ENCODE results near the gene LZTR1. TPM values are rescaled to one million over a fixed set of nuclear protein-coding genes. Genes with fewer than 3 reads are reported as not detected.
A peak's percentile ranks its signal among the peaks of the same experiment; 100 is the strongest.
"Not testable (repeated sequence)": the region's sequence is repeated elsewhere in the genome, so short reads cannot be mapped to it uniquely, and the experiment has no call there.

LZTR1 gene
- total and polyA plus RNA-seq, 2 donors from 2014 or later = 24.3 to 66.4 TPM

- peaks cover 0 to 6% (median 3%) of the 10 kb centered on the region in 3 donors for H3K36me3 ChIP-seq (ENCODE audit: control insufficient read depth in 2 of 3, insufficient read depth in 3 of 3, low read length in 3 of 3)
- no peak overlapping the region for H3K9ac ChIP-seq (ENCODE audit: low read length in 3 of 3)
- H3K4me1 ChIP-seq (ENCODE audit: control insufficient read depth in 2 of 3, insufficient read depth in 2 of 3, low read depth in 1 of 3, low read length in 3 of 3) = peaks cover 0 to 27% (median 4%) of the 10 kb centered on the region in 3 donors
- H3K27me3 ChIP-seq (ENCODE audit: control insufficient read depth, insufficient read depth, low read length) = no peaks in the 10 kb centered on the region
- no peak for FAIRE-seq
- TF ChIP-seq, protein P1, sequence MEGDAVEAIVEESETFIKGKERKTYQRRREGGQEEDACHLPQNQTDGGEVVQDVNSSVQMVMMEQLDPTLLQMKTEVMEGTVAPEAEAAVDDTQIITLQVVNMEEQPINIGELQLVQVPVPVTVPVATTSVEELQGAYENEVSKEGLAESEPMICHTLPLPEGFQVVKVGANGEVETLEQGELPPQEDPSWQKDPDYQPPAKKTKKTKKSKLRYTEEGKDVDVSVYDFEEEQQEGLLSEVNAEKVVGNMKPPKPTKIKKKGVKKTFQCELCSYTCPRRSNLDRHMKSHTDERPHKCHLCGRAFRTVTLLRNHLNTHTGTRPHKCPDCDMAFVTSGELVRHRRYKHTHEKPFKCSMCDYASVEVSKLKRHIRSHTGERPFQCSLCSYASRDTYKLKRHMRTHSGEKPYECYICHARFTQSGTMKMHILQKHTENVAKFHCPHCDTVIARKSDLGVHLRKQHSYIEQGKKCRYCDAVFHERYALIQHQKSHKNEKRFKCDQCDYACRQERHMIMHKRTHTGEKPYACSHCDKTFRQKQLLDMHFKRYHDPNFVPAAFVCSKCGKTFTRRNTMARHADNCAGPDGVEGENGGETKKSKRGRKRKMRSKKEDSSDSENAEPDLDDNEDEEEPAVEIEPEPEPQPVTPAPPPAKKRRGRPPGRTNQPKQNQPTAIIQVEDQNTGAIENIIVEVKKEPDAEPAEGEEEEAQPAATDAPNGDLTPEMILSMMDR (IDR thresholded peaks at IDR 0.05; ENCODE audit: borderline replicate concordance, extremely low read depth, insufficient read depth) = no peak
- no peak overlapping the region for H3K27ac ChIP-seq (ENCODE audit: low read depth in 2 of 2, low read length in 2 of 2)
- peak in 2 of 5 donors; percentile 13 to 33 for DNase-seq
- intact Hi-C loops (cut with DNase I) = no loop called here
- no peak overlapping the region for H3K4me3 ChIP-seq (ENCODE audit: low read length in 3 of 3)
- H3K9me3 ChIP-seq (ENCODE audit: control insufficient read depth in 2 of 3, insufficient read depth in 1 of 3, low read length in 3 of 3) = no peaks in the 10 kb centered on the region
Measured at GRCh38 chr22:21003782-21004181, 21.7 kb downstream of the LZTR1 start.

GRCh38 chr22:21009208-21009607 lies 27.1 kb downstream of the LZTR1 start:
- H3K27me3 ChIP-seq (ENCODE audit: control insufficient read depth, insufficient read depth, low read length); FAIRE-seq; H3K4me3 ChIP-seq (ENCODE audit: low read length in 3 of 3); H3K9ac ChIP-seq (ENCODE audit: low read length in 3 of 3); H3K9me3 ChIP-seq (ENCODE audit: control insufficient read depth in 2 of 3, insufficient read depth in 1 of 3, low read length in 3 of 3); H3K36me3 ChIP-seq (ENCODE audit: control insufficient read depth in 2 of 3, insufficient read depth in 3 of 3, low read length in 3 of 3); H3K4me1 ChIP-seq (ENCODE audit: control insufficient read depth in 2 of 3, insufficient read depth in 2 of 3, low read depth in 1 of 3, low read length in 3 of 3); H3K27ac ChIP-seq (ENCODE audit: low read depth in 2 of 2, low read length in 2 of 2); intact Hi-C loops (cut with DNase I): not testable (repeated sequence)
- DNase-seq = peak in 1 of 5 donors; percentile 61

DNA sequence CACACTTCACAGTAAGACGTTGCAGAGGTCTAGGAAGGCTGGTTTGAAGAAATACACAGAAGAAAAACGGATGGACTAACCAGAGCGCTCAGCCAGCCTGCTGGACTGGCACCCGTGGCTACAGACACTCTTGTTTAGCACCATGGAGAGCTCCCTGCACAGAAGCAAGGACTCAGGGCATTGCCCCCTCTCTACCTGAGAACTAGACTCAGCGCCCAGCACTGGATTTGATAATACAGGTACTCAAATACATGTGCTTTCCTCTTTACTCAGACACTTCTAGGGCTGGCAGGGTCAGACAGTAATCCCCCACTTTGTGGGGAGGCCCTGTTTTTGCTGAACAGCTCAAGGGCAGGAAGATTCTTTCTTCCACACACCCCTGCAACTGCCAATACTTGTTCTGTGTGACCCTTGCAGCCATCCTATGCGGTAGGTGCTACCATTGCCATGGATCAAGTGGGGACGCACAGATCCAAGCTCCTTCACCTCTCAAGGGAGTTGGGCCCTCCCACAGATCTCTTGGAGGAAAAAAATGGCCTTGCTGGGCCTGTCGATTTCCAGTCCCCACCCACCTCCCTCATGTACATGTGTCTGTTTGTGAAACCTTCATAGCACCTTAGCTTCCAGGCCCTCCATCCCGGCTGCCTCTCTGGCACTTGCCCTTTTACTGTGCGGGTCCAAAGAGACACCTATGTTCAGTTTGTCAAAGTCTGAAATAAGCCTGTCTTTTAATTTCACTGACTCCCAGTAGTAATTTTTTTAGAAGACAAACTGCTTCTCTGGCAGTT lies 27.7 kb downstream of the LZTR1 start:
- Histone ChIP-seq H3K4me1 (ENCODE audit: control insufficient read depth in 2 of 3, insufficient read depth in 2 of 3, low read depth in 1 of 3, low read length in 3 of 3) (peaks cover 0 to 9% (median 4%) of the 10 kb centered on the region in 3 donors), H3K9ac (ENCODE audit: low read length in 3 of 3) (no peak overlapping the region), H3K27ac (ENCODE audit: low read depth in 2 of 2, low read length in 2 of 2) (no peak overlapping the region), H3K36me3 (ENCODE audit: control insufficient read depth in 2 of 3, insufficient read depth in 3 of 3, low read length in 3 of 3) (no peaks in the 10 kb centered on the region), H3K4me3 (ENCODE audit: low read length in 3 of 3) (no peak overlapping the region), H3K9me3 (ENCODE audit: control insufficient read depth in 2 of 3, insufficient read depth in 1 of 3, low read length in 3 of 3) (no peaks in the 10 kb centered on the region), H3K27me3 (ENCODE audit: control insufficient read depth, insufficient read depth, low read length) (no peaks in the 10 kb centered on the region)
- intact Hi-C loops (cut with DNase I) = no loop called here
- no peak for FAIRE-seq
- peak; percentile 35 to 93 (median 87) for DNase-seq
- TF ChIP-seq, protein P1 (IDR thresholded peaks at IDR 0.05; ENCODE audit: borderline replicate concordance, extremely low read depth, insufficient read depth) = no peak

GRCh38 chr22:21010426-21011113 lies 28.5 kb downstream of the LZTR1 start:
- no peaks in the 10 kb centered on the region for H3K9me3 ChIP-seq (ENCODE audit: control insufficient read depth in 2 of 3, insufficient read depth in 1 of 3, low read length in 3 of 3)
- no peak overlapping the region for H3K9ac ChIP-seq (ENCODE audit: low read length in 3 of 3)
- intact Hi-C loops (cut with DNase I) = no loop called here
- no peaks in the 10 kb centered on the region for H3K36me3 ChIP-seq (ENCODE audit: control insufficient read depth in 2 of 3, insufficient read depth in 3 of 3, low read length in 3 of 3)
- H3K4me3 ChIP-seq (ENCODE audit: low read length in 3 of 3) = no peak overlapping the region
- peaks cover 0 to 9% (median 5%) of the 10 kb centered on the region in 3 donors for H3K4me1 ChIP-seq (ENCODE audit: control insufficient read depth in 2 of 3, insufficient read depth in 2 of 3, low read depth in 1 of 3, low read length in 3 of 3)
- FAIRE-seq (no peak), DNase-seq (no peak)
- TF ChIP-seq, protein P1 (IDR thresholded peaks at IDR 0.05; ENCODE audit: borderline replicate concordance, extremely low read depth, insufficient read depth) = no peak
- H3K27me3 ChIP-seq (ENCODE audit: control insufficient read depth, insufficient read depth, low read length) = no peaks in the 10 kb centered on the region
- H3K27ac ChIP-seq (ENCODE audit: low read depth in 2 of 2, low read length in 2 of 2) = no peak overlapping the region

All from kidney (tissue), 14 donors.